Measurements from ENCODE around the gene CADM2.
A peak's percentile ranks its signal among the peaks of the same experiment; 100 is the strongest.

Gene CADM2

DNA sequence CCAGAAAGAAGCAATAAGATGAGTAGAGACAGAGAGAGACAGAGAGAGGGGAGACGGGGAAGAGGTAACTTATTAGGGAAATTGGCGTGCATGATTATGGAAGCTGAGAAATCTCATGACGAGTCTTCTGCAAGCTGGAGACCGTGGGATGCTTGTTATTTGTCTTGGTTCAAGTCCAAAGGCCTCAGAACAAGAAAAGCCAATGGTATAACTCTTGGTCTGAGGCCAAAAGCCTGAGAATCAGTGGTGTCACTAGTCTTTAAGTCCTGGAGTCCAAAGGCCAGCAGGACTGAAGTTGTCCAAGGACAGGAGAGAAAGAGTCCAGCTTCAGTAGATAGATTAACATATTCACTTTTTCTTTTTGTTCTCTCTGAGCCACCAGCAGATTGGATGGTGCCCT is 613.6 kb downstream of the CADM2 start:
- no peak overlapping the region for H3K27ac ChIP-seq (ENCODE audit: low read length, poor library complexity, severe bottlenecking)
- no peak overlapping the region for H3K4ac ChIP-seq (ENCODE audit: low read depth in 1 of 2, low read length in 2 of 2)
- H3K18ac ChIP-seq (ENCODE audit: low read depth in 1 of 2, low read length in 2 of 2) = no peak overlapping the region
- H3K9me3 ChIP-seq (ENCODE audit: control insufficient read depth, low read length) = no peaks in the 10 kb centered on the region
- no peak overlapping the region for H2BK5ac ChIP-seq (ENCODE audit: low read depth, low read length, poor library complexity, severe bottlenecking)
- H2AK5ac ChIP-seq (ENCODE audit: low read length, severe bottlenecking) = no peak overlapping the region
- H4K91ac ChIP-seq (ENCODE audit: low read length) = no peak overlapping the region
- WGBS = 66% methylated on average over 4 of the region's 4 CpGs
- no peak overlapping the region for H2BK120ac ChIP-seq (ENCODE audit: low read depth, low read length)
- no peak overlapping the region for H2BK12ac ChIP-seq (ENCODE audit: low read length in 2 of 2)
- no peak overlapping the region for H3K4me3 ChIP-seq (ENCODE audit: insufficient read depth in 1 of 2, low read depth in 1 of 2, low read length in 2 of 2)
- no peak overlapping the region for H3K23ac ChIP-seq (ENCODE audit: low read length in 2 of 2)
- H3K79me1 ChIP-seq (replicated peaks; ENCODE audit: low read length, poor library complexity, severe bottlenecking) = no peaks in the 10 kb centered on the region
- no peak for DNase-seq
- H3K14ac ChIP-seq (ENCODE audit: low read length in 2 of 2) = no peak overlapping the region
- H3K4me2 ChIP-seq (ENCODE audit: low read length, poor library complexity, severe bottlenecking) = no peak overlapping the region
- H3K27me3 ChIP-seq (ENCODE audit: control insufficient read depth in 1 of 2, insufficient read depth in 1 of 2, low read length in 2 of 2) = no peaks in the 10 kb centered on the region
- H3K9ac ChIP-seq (ENCODE audit: low read length) = no peak overlapping the region
- H3K36me3 ChIP-seq (ENCODE audit: control insufficient read depth in 1 of 2, insufficient read depth in 2 of 2, low read depth in 1 of 2, low read length in 2 of 2) = no peaks in the 10 kb centered on the region
- H2AFZ ChIP-seq (ENCODE audit: low read depth, low read length) = no peak overlapping the region
- H2BK15ac ChIP-seq (ENCODE audit: low read depth, poor library complexity, severe bottlenecking) = no peak overlapping the region
- no peak overlapping the region for H4K8ac ChIP-seq (ENCODE audit: low read length)
- peaks cover 3% of the 10 kb centered on the region for H3K4me1 ChIP-seq (ENCODE audit: control insufficient read depth, insufficient read depth, low read depth, low read length)

GRCh38 chr3:85572978-85573377 is 614.2 kb downstream of the CADM2 start:
- Histone ChIP-seq H3K27me3 (ENCODE audit: control insufficient read depth in 1 of 2, insufficient read depth in 1 of 2, low read length in 2 of 2) (no peaks in the 10 kb centered on the region), H2BK5ac (ENCODE audit: low read depth, low read length, poor library complexity, severe bottlenecking) (no peak overlapping the region), H4K8ac (ENCODE audit: low read length) (no peak overlapping the region), H3K36me3 (ENCODE audit: control insufficient read depth in 1 of 2, insufficient read depth in 2 of 2, low read depth in 1 of 2, low read length in 2 of 2) (no peaks in the 10 kb centered on the region), H2BK12ac (ENCODE audit: low read length in 2 of 2) (no peak overlapping the region), H3K27ac (ENCODE audit: low read length, poor library complexity, severe bottlenecking) (no peak overlapping the region), H2AFZ (ENCODE audit: low read depth, low read length) (no peak overlapping the region), H2BK15ac (ENCODE audit: low read depth, poor library complexity, severe bottlenecking) (no peak overlapping the region), H2BK120ac (ENCODE audit: low read depth, low read length) (no peak overlapping the region), H4K91ac (ENCODE audit: low read length) (no peak overlapping the region), H3K4ac (ENCODE audit: low read depth in 1 of 2, low read length in 2 of 2) (no peak overlapping the region), H3K4me2 (ENCODE audit: low read length, poor library complexity, severe bottlenecking) (no peak overlapping the region), H3K23ac (ENCODE audit: low read length in 2 of 2) (no peak overlapping the region), H2AK5ac (ENCODE audit: low read length, severe bottlenecking) (no peak overlapping the region), H3K79me1 (replicated peaks; ENCODE audit: low read length, poor library complexity, severe bottlenecking) (no peaks in the 10 kb centered on the region), H3K9ac (ENCODE audit: low read length) (no peak overlapping the region), H3K4me1 (ENCODE audit: control insufficient read depth, insufficient read depth, low read depth, low read length) (peaks cover 3% of the 10 kb centered on the region), H3K18ac (ENCODE audit: low read depth in 1 of 2, low read length in 2 of 2) (no peak overlapping the region), H3K14ac (ENCODE audit: low read length in 2 of 2) (no peak overlapping the region), H3K9me3 (ENCODE audit: control insufficient read depth, low read length) (no peaks in the 10 kb centered on the region), H3K4me3 (ENCODE audit: insufficient read depth in 1 of 2, low read depth in 1 of 2, low read length in 2 of 2) (no peak overlapping the region)
- 87% methylated on average over 2 of the region's 5 CpGs for WGBS
- DNase-seq = no peak

DNA sequence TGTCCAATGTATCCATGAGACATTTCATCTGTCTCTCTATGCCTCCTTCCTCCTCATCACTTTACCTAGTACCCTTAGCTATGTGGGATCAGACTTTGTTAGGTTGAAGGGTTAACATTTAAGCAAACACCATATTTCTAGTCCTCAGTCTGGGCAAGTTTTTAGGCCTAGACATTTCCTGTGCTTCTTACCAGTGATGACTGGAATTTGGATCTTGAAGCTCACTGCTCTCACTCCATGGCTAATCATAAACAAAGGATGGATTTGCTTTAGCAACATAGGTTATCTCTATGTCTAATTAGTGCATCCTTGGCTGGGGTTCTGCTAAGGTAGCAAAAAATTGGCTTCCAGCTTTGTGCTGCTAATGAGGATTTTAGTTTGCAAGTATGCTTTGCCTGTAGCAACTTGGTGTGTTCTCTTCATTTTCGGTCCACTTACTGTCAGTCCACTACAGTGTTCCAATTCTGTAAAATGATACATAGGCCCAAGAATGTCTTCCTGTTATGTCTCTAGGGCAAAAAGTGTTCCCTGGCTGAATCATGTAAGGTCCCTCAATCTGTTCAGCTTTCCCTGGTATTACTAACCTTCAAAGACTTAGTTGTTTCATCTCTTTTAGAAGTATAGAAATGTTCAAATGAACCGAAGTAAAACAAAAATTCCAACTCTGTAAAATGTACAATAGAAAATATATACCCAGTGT is 615.4 kb downstream of the CADM2 start:
- no peaks in the 10 kb centered on the region for H3K9me3 ChIP-seq (ENCODE audit: control insufficient read depth, low read length)
- no peak overlapping the region for H3K14ac ChIP-seq (ENCODE audit: low read length in 2 of 2)
- H2BK15ac ChIP-seq (ENCODE audit: low read depth, poor library complexity, severe bottlenecking) = no peak overlapping the region
- WGBS = no CpG with 5 or more reads among the region's 2 CpGs
- no peak overlapping the region for H3K18ac ChIP-seq (ENCODE audit: low read depth in 1 of 2, low read length in 2 of 2)
- H3K23ac ChIP-seq (ENCODE audit: low read length in 2 of 2) = no peak overlapping the region
- H3K27me3 ChIP-seq (ENCODE audit: control insufficient read depth in 1 of 2, insufficient read depth in 1 of 2, low read length in 2 of 2) = no peaks in the 10 kb centered on the region
- no peaks in the 10 kb centered on the region for H3K36me3 ChIP-seq (ENCODE audit: control insufficient read depth in 1 of 2, insufficient read depth in 2 of 2, low read depth in 1 of 2, low read length in 2 of 2)
- H3K4me1 ChIP-seq (ENCODE audit: control insufficient read depth, insufficient read depth, low read depth, low read length) = peaks cover 3% of the 10 kb centered on the region
- no peak overlapping the region for H2BK120ac ChIP-seq (ENCODE audit: low read depth, low read length)
- no peak overlapping the region for H3K9ac ChIP-seq (ENCODE audit: low read length)
- H4K8ac ChIP-seq (ENCODE audit: low read length) = no peak overlapping the region
- no peak overlapping the region for H3K4me3 ChIP-seq (ENCODE audit: insufficient read depth in 1 of 2, low read depth in 1 of 2, low read length in 2 of 2)
- no peak overlapping the region for H2BK12ac ChIP-seq (ENCODE audit: low read length in 2 of 2)
- no peak overlapping the region for H4K91ac ChIP-seq (ENCODE audit: low read length)
- H2AK5ac ChIP-seq (ENCODE audit: low read length, severe bottlenecking) = no peak overlapping the region
- no peak overlapping the region for H3K4me2 ChIP-seq (ENCODE audit: low read length, poor library complexity, severe bottlenecking)
- peak overlapping the region; percentile 88 for H3K27ac ChIP-seq (ENCODE audit: low read length, poor library complexity, severe bottlenecking)
- H3K79me1 ChIP-seq (replicated peaks; ENCODE audit: low read length, poor library complexity, severe bottlenecking) = no peaks in the 10 kb centered on the region
- H2BK5ac ChIP-seq (ENCODE audit: low read depth, low read length, poor library complexity, severe bottlenecking) = no peak overlapping the region
- DNase-seq = no peak
- H3K4ac ChIP-seq (ENCODE audit: low read depth in 1 of 2, low read length in 2 of 2) = no peak overlapping the region
- H2AFZ ChIP-seq (ENCODE audit: low read depth, low read length) = no peak overlapping the region

GRCh38 chr3:85576091-85576690 is 617.4 kb downstream of the CADM2 start:
- Histone ChIP-seq H4K8ac (ENCODE audit: low read length) (no peak overlapping the region), H3K36me3 (ENCODE audit: control insufficient read depth in 1 of 2, insufficient read depth in 2 of 2, low read depth in 1 of 2, low read length in 2 of 2) (no peaks in the 10 kb centered on the region), H3K79me1 (replicated peaks; ENCODE audit: low read length, poor library complexity, severe bottlenecking) (no peaks in the 10 kb centered on the region), H3K4ac (ENCODE audit: low read depth in 1 of 2, low read length in 2 of 2) (no peak overlapping the region), H4K91ac (ENCODE audit: low read length) (no peak overlapping the region), H2BK5ac (ENCODE audit: low read depth, low read length, poor library complexity, severe bottlenecking) (no peak overlapping the region), H3K23ac (ENCODE audit: low read length in 2 of 2) (no peak overlapping the region), H3K14ac (ENCODE audit: low read length in 2 of 2) (no peak overlapping the region), H3K4me3 (ENCODE audit: insufficient read depth in 1 of 2, low read depth in 1 of 2, low read length in 2 of 2) (no peak overlapping the region), H3K18ac (ENCODE audit: low read depth in 1 of 2, low read length in 2 of 2) (no peak overlapping the region), H3K9me3 (ENCODE audit: control insufficient read depth, low read length) (no peaks in the 10 kb centered on the region), H2AK5ac (ENCODE audit: low read length, severe bottlenecking) (no peak overlapping the region), H3K9ac (ENCODE audit: low read length) (no peak overlapping the region), H3K4me2 (ENCODE audit: low read length, poor library complexity, severe bottlenecking) (no peak overlapping the region), H3K27ac (ENCODE audit: low read length, poor library complexity, severe bottlenecking) (no peak overlapping the region), H2BK120ac (ENCODE audit: low read depth, low read length) (no peak overlapping the region), H2BK15ac (ENCODE audit: low read depth, poor library complexity, severe bottlenecking) (no peak overlapping the region), H3K4me1 (ENCODE audit: control insufficient read depth, insufficient read depth, low read depth, low read length) (peaks cover 3% of the 10 kb centered on the region), H2BK12ac (ENCODE audit: low read length in 2 of 2) (no peak overlapping the region), H2AFZ (ENCODE audit: low read depth, low read length) (no peak overlapping the region), H3K27me3 (ENCODE audit: control insufficient read depth in 1 of 2, insufficient read depth in 1 of 2, low read length in 2 of 2) (no peaks in the 10 kb centered on the region)
- 10% methylated on average over 3 of the region's 4 CpGs for WGBS
- DNase-seq = peak; percentile 25

Measured in mesenchymal stem cell (in vitro differentiated cells and primary cell).